Lung (tissue), 12 donors: Measurements from ENCODE around the gene UNC13B. TPM values are rescaled to one million over a fixed set of nuclear protein-coding genes. Genes with fewer than 3 reads are reported as not detected.
A peak's percentile ranks its signal among the peaks of the same experiment; 100 is the strongest.

Experiments
- ATAC-seq: fragments of 200-7000 bp; cut with Tn5 transposase; one replicate; pipeline ENCODE4 v1.9.1; 2020; ENCODE audit warnings: moderate number of reproducible peaks; ENCODE audit not compliant: insufficient read depth, low FRiP score
- DNase-seq, 3 donors: peaks; one replicate each; pipeline ENCODE4 v3.0.0-alpha.2; 2013 to 2017
- H3K27ac ChIP-seq, 2 donors: one replicate each; pipeline ENCODE4 v1.5.1; 2013; ENCODE audit warnings: mild to moderate bottlenecking in 2 of 2, moderate library complexity in 2 of 2, control low read depth in 1 of 2, inconsistent platforms in 1 of 2, low read depth in 1 of 2, low read length in 1 of 2
- H3K27me3 ChIP-seq, 3 donors: one replicate each; pipeline ENCODE4 v1.5.1; 2013; ENCODE audit warnings: low read length in 2 of 3; ENCODE audit not compliant: control insufficient read depth in 3 of 3, insufficient read depth in 3 of 3
- H3K36me3 ChIP-seq, 4 donors: one replicate each; pipeline ENCODE4 v1.5.1; 2013; ENCODE audit warnings: low read length in 4 of 4, mild to moderate bottlenecking in 1 of 4, moderate library complexity in 1 of 4; ENCODE audit not compliant: control insufficient read depth in 4 of 4, insufficient read depth in 4 of 4
- H3K4me1 ChIP-seq, 5 donors: one replicate each; pipeline ENCODE4 v1.5.1; 2013; ENCODE audit warnings: low read length in 5 of 5, mild to moderate bottlenecking in 2 of 5, moderate library complexity in 1 of 5; ENCODE audit not compliant: control insufficient read depth in 5 of 5, insufficient read depth in 5 of 5
- H3K4me3 ChIP-seq: one replicate; pipeline ENCODE4 v1.5.1; 2013; ENCODE audit warnings: mild to moderate bottlenecking, control low read depth, moderate library complexity
- H3K9ac ChIP-seq, 2 donors: one replicate each; pipeline ENCODE4 v1.5.1; 2013; ENCODE audit warnings: low read length in 2 of 2, control low read depth in 1 of 2; ENCODE audit not compliant: insufficient read depth in 1 of 2
- H3K9me3 ChIP-seq, 4 donors: one replicate each; pipeline ENCODE4 v1.5.1; 2013; ENCODE audit warnings: low read length in 3 of 4, mild to moderate bottlenecking in 1 of 4, moderate library complexity in 1 of 4; ENCODE audit not compliant: control insufficient read depth in 4 of 4, insufficient read depth in 3 of 4
- WGBS, 2 donors: extraction: QIAGEN DNeasy Blood & Tissue Kit; methylation state at CpG; one replicate each; pipeline ENCODE4 v1.1.7; 2013; 5-methylcytosine and 5-hydroxymethylcytosine counted together
- polyA plus RNA-seq, 2 donors: library from polyadenylated mRNA; stranded (reverse); fragments of 200-250 nt; gene quantifications; one replicate each; pipeline ENCODE4 v1.2.1, GENCODE V29; 2013
- total RNA-seq, 2 donors: library from RNA; depleted of rRNA in 1 of 2; stranded (reverse); fragments of >200 nt in 1 of 2; gene quantifications; one replicate each; pipeline ENCODE4 v1.2.1, GENCODE V29; 2014 to 2021
- TF ChIP-seq, protein P1 (sequence below): IDR thresholded peaks from 2 replicates; pipeline ENCODE4 v1.5.1; 2012; ENCODE audit warnings: mild to moderate bottlenecking; ENCODE audit errors: control extremely low read depth, extremely low read depth
- donor health status: control.
- donor health status: control.
- donor health status: Bipolar disorder and iron deficiency.
- donor health status: healthy.
- donor health status: DM: yes; HTN: yes; CAD: no.

UNC13B gene
- total and polyA plus RNA-seq, 4 donors = 25.8 to 102 (median 64.4) TPM

- Histone ChIP-seq H3K27ac (no peak overlapping the region), H3K9me3 (peaks cover 0 to 4% (median 0%) of the 10 kb centered on the region in 4 donors), H3K27me3 (no peaks in the 10 kb centered on the region), H3K4me3 (no peak overlapping the region), H3K4me1 (no peaks in the 10 kb centered on the region), H3K36me3 (no peaks in the 10 kb centered on the region), H3K9ac (no peak overlapping the region)
- ATAC-seq = no peak
- no peak for DNase-seq
- WGBS, 2 donors = 93 to 94% methylated on average over 2 of the region's 2 CpGs
- TF ChIP-seq, protein P1, sequence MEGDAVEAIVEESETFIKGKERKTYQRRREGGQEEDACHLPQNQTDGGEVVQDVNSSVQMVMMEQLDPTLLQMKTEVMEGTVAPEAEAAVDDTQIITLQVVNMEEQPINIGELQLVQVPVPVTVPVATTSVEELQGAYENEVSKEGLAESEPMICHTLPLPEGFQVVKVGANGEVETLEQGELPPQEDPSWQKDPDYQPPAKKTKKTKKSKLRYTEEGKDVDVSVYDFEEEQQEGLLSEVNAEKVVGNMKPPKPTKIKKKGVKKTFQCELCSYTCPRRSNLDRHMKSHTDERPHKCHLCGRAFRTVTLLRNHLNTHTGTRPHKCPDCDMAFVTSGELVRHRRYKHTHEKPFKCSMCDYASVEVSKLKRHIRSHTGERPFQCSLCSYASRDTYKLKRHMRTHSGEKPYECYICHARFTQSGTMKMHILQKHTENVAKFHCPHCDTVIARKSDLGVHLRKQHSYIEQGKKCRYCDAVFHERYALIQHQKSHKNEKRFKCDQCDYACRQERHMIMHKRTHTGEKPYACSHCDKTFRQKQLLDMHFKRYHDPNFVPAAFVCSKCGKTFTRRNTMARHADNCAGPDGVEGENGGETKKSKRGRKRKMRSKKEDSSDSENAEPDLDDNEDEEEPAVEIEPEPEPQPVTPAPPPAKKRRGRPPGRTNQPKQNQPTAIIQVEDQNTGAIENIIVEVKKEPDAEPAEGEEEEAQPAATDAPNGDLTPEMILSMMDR = no peak
These were observed 270.3 kb downstream of the UNC13B start for GRCh38 chr9:35432076-35432475.

DNA sequence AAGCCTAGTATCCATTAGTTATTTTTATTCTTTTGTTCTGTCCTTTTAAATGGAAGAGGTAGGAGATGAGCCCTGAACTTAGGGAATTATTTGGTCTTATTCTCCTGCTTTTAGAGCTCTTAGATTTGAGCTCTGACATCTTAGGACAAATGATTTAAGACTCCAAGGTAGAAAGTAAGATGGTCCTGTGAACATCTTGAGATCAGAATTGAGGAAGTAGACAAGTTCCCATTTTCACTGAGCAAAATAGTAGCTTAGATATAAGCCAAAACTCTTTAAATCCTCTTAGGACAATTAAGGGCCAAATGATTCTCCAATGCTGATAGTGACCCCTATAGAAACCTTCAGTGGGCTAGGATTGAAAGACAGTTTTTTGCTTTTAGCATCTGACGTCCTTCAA is 275.1 kb downstream of the UNC13B start:
- no peak overlapping the region for H3K4me3 ChIP-seq
- H3K27ac ChIP-seq = no peak overlapping the region
- ATAC-seq (no peak), DNase-seq (no peak)
- H3K9me3 ChIP-seq = no peaks in the 10 kb centered on the region
- no peak overlapping the region for H3K9ac ChIP-seq
- H3K4me1 ChIP-seq = no peaks in the 10 kb centered on the region
- H3K36me3 ChIP-seq = no peaks in the 10 kb centered on the region
- TF ChIP-seq, protein P1 = no peak
- WGBS, 2 donors = 44 to 58% methylated on average over 1 of the region's 1 CpG
- no peaks in the 10 kb centered on the region for H3K27me3 ChIP-seq

GRCh38 chr9:35446012-35446411 is 284.2 kb downstream of the UNC13B start:
- peaks cover 0 to 3% (median 0%) of the 10 kb centered on the region in 3 donors for H3K27me3 ChIP-seq
- DNase-seq (peak in 1 of 3 donors; percentile 14), ATAC-seq (no peak)
- H3K4me3 ChIP-seq = no peak overlapping the region
- H3K9ac ChIP-seq = no peak overlapping the region
- TF ChIP-seq, protein P1 = no peak
- H3K27ac ChIP-seq = no peak overlapping the region
- H3K36me3 ChIP-seq = no peaks in the 10 kb centered on the region
- H3K4me1 ChIP-seq = no peaks in the 10 kb centered on the region
- WGBS, 2 donors = 77 to 90% methylated on average over 3 of the region's 3 CpGs
- no peaks in the 10 kb centered on the region for H3K9me3 ChIP-seq

DNA sequence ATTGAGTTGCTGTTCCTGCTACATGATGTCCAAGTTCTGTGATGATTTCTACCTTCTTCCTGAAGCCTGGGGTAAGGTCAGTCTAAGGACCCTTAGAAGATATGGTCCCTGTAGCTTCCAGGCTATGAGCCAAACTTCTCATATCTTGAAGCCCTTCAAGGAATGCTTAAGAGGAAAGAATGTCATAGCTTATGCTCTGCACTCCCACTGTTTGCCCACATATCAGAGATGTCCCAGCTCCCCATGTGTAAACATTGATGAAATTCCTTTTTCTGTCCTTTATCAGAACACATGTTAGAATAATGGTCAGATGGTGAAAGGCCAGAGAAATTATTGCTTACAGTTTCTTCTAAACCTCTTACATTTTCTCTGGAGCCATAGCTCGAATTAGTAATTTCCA is 286.7 kb downstream of the UNC13B start:
- Histone ChIP-seq H3K9me3 (peaks cover 0 to 2% (median 0%) of the 10 kb centered on the region in 4 donors), H3K9ac (no peak overlapping the region), H3K36me3 (no peaks in the 10 kb centered on the region), H3K4me1 (no peaks in the 10 kb centered on the region), H3K27me3 (peaks cover 0 to 3% (median 0%) of the 10 kb centered on the region in 3 donors), H3K4me3 (no peak overlapping the region), H3K27ac (no peak overlapping the region)
- ATAC-seq = no peak
- peak in 1 of 3 donors; percentile 14 for DNase-seq
- 67 to 77% methylated on average over 1 of the region's 1 CpG for WGBS, 2 donors
- TF ChIP-seq, protein P1 = no peak
